ENCODE results near the gene PDP2.

- TF ChIP-seq, protein P1, sequence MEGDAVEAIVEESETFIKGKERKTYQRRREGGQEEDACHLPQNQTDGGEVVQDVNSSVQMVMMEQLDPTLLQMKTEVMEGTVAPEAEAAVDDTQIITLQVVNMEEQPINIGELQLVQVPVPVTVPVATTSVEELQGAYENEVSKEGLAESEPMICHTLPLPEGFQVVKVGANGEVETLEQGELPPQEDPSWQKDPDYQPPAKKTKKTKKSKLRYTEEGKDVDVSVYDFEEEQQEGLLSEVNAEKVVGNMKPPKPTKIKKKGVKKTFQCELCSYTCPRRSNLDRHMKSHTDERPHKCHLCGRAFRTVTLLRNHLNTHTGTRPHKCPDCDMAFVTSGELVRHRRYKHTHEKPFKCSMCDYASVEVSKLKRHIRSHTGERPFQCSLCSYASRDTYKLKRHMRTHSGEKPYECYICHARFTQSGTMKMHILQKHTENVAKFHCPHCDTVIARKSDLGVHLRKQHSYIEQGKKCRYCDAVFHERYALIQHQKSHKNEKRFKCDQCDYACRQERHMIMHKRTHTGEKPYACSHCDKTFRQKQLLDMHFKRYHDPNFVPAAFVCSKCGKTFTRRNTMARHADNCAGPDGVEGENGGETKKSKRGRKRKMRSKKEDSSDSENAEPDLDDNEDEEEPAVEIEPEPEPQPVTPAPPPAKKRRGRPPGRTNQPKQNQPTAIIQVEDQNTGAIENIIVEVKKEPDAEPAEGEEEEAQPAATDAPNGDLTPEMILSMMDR (optimal IDR thresholded peaks at IDR 0.05 in 1 of 3, IDR thresholded peaks at IDR 0.05 in 1 of 3, conservative IDR thresholded peaks at IDR 0.05 in 1 of 3; ENCODE audit: extremely low read depth in 1 of 3, insufficient read depth in 2 of 3, low read length in 3 of 3), result no peak
- TF ChIP-seq EZH2 (IDR thresholded peaks at IDR 0.05; ENCODE audit: low read length), result no peak
These were observed 20.8 kb upstream of the PDP2 start for GRCh38 chr16:66859397-66860068.
